Lung (tissue), 16 donors: ENCODE measurements around the gene QPCT. TPM values are rescaled to one million over a fixed set of nuclear protein-coding genes. Genes with fewer than 3 reads are reported as not detected.
"Not testable (repeated sequence)": the region's sequence is repeated elsewhere in the genome, so short reads cannot be mapped to it uniquely, and the experiment has no call there.

ENCODE experiments used
- ATAC-seq: fragments of 200-7000 bp; cut with Tn5 transposase; one replicate; pipeline ENCODE4 v1.9.1; 2020; ENCODE audit warnings: moderate number of reproducible peaks; ENCODE audit not compliant: insufficient read depth, low FRiP score
- DNase-seq, 3 donors: peaks; one replicate each; pipeline ENCODE4 v3.0.0-alpha.2; 2013 to 2017
- H3K27ac ChIP-seq, 2 donors: one replicate each; pipeline ENCODE4 v1.5.1; 2013; ENCODE audit warnings: mild to moderate bottlenecking in 2 of 2, moderate library complexity in 2 of 2, control low read depth in 1 of 2, inconsistent platforms in 1 of 2, low read depth in 1 of 2, low read length in 1 of 2
- H3K27me3 ChIP-seq, 3 donors: one replicate each; pipeline ENCODE4 v1.5.1; 2013; ENCODE audit warnings: low read length in 2 of 3; ENCODE audit not compliant: control insufficient read depth in 3 of 3, insufficient read depth in 3 of 3
- H3K36me3 ChIP-seq, 4 donors: one replicate each; pipeline ENCODE4 v1.5.1; 2013; ENCODE audit warnings: low read length in 4 of 4, mild to moderate bottlenecking in 1 of 4, moderate library complexity in 1 of 4; ENCODE audit not compliant: control insufficient read depth in 4 of 4, insufficient read depth in 4 of 4
- H3K4me1 ChIP-seq, 5 donors: one replicate each; pipeline ENCODE4 v1.5.1; 2013; ENCODE audit warnings: low read length in 5 of 5, mild to moderate bottlenecking in 2 of 5, moderate library complexity in 1 of 5; ENCODE audit not compliant: control insufficient read depth in 5 of 5, insufficient read depth in 5 of 5
- H3K4me3 ChIP-seq: one replicate; pipeline ENCODE4 v1.5.1; 2013; ENCODE audit warnings: mild to moderate bottlenecking, control low read depth, moderate library complexity
- H3K9ac ChIP-seq, 2 donors: one replicate each; pipeline ENCODE4 v1.5.1; 2013; ENCODE audit warnings: low read length in 2 of 2, control low read depth in 1 of 2; ENCODE audit not compliant: insufficient read depth in 1 of 2
- H3K9me3 ChIP-seq, 4 donors: one replicate each; pipeline ENCODE4 v1.5.1; 2013; ENCODE audit warnings: low read length in 3 of 4, mild to moderate bottlenecking in 1 of 4, moderate library complexity in 1 of 4; ENCODE audit not compliant: control insufficient read depth in 4 of 4, insufficient read depth in 3 of 4
- WGBS, 2 donors: extraction: QIAGEN DNeasy Blood & Tissue Kit; methylation state at CpG; one replicate each; pipeline ENCODE4 v1.1.7; 2013; 5-methylcytosine and 5-hydroxymethylcytosine counted together
- long read RNA-seq, 5 donors: transcript quantifications; one replicate each; lab custom pipeline, GENCODE V29; 2026
- polyA plus RNA-seq, 2 donors: library from polyadenylated mRNA; stranded (reverse); fragments of 200-250 nt; gene quantifications; one replicate each; pipeline ENCODE4 v1.2.1, GENCODE V29; 2013
- total RNA-seq, 2 donors: library from RNA; depleted of rRNA in 1 of 2; stranded (reverse); fragments of >200 nt in 1 of 2; gene quantifications; one replicate each; pipeline ENCODE4 v1.2.1, GENCODE V29; 2014 to 2021
- TF ChIP-seq, protein P1 (sequence below): IDR thresholded peaks from 2 replicates; pipeline ENCODE4 v1.5.1; 2012; ENCODE audit warnings: mild to moderate bottlenecking; ENCODE audit errors: control extremely low read depth, extremely low read depth
- donor health status: control.
- donor health status: control.
- donor health status: Bipolar disorder and iron deficiency.
- donor health status: healthy.
- donor health status: DM: yes; HTN: yes; CAD: no.

The QPCT gene
- 1 to 10 TPM; 5.8 to 9.1 TPM for total RNA-seq
- polyA plus RNA-seq: 10 to 100 TPM in 1 of 2 donors, 1 to 10 TPM in 1; 3.0 to 34.1 TPM
- long read RNA-seq, donor 1, partial matches to known transcripts: 0 of 4 reads
- long read RNA-seq, donor 1, other reads (novel, unspliced or antisense): 0 of 4 reads
- long read RNA-seq, donor 2: 0 reads
- long read RNA-seq, donor 3, partial matches to known transcripts: 0 of 4 reads
- long read RNA-seq, donor 3, other reads (novel, unspliced or antisense): 0 of 4 reads
- long read RNA-seq, donor 4: 0 reads
- long read RNA-seq, donor 5, transcript QPCT-201 (7 exons, 1,739 nt): major isoform, 9 of 9 reads
- long read RNA-seq, donor 5, partial matches to known transcripts: 0 of 9 reads
- long read RNA-seq, donor 5, other reads (novel, unspliced or antisense): 0 of 9 reads

DNA sequence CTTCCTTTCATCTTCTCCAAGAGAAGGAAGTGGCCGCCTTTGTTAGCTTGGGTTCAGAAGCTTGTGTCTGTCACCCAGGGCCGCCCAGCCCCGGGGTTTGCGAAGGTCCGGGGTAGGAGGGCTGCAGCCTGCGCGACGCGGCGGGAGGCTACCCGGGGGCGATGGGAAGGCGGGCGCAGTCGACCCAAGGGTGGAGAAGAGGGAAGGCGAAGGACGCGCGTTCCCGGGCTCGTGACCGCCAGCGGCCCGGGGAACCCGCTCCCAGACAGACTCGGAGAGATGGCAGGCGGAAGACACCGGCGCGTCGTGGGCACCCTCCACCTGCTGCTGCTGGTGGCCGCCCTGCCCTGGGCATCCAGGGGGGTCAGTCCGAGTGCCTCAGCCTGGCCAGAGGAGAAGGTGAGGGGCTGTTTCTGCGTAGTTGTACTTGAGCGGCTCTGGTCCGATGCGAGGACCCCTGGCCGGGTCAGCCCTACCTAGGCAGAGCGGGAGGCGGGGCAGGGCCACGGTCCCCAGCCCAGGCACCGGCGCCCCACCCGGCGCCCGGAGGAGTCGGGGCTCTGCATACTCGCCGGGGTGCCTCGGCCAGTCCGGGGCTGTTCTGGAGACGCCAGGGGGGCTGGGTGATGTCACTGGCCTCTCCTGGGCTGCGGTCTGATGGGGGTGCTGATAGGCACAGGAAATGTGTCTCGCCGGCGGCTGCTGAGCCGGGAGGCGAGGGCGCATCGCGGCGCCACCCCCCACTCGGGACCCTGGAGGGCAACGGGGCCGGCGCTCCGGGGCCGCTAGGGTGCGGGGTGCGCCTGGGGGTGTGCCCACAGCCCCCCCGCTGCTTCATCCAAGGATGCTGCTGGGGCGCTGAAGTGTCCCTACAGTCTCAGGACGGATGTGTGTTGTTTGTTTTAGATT lies at the start of gene QPCT:
Gene QPCT, plus strand, starts transcription at position 178 of the 909 bp plus-strand sequence. Its CDS starts 102 bp downstream, at position 280.
- Histone ChIP-seq H3K4me3 (peak within 1 kb of the TSS; percentile 68), H3K4me1 (peaks cover 0 to 20% (median 1%) of the 10 kb centered on the region in 5 donors), H3K9ac (no peak within 1 kb of the TSS), H3K9me3 (no peaks in the 10 kb centered on the region), H3K27ac (peak within 1 kb of the TSS; percentile 32 to 46), H3K27me3 (no peaks in the 10 kb centered on the region), H3K36me3 (no peaks in the 10 kb centered on the region)
- WGBS, 2 donors: 2 to 4% methylated on average over 53 to 73 of the region's 73 CpGs
- TF ChIP-seq, protein P1, sequence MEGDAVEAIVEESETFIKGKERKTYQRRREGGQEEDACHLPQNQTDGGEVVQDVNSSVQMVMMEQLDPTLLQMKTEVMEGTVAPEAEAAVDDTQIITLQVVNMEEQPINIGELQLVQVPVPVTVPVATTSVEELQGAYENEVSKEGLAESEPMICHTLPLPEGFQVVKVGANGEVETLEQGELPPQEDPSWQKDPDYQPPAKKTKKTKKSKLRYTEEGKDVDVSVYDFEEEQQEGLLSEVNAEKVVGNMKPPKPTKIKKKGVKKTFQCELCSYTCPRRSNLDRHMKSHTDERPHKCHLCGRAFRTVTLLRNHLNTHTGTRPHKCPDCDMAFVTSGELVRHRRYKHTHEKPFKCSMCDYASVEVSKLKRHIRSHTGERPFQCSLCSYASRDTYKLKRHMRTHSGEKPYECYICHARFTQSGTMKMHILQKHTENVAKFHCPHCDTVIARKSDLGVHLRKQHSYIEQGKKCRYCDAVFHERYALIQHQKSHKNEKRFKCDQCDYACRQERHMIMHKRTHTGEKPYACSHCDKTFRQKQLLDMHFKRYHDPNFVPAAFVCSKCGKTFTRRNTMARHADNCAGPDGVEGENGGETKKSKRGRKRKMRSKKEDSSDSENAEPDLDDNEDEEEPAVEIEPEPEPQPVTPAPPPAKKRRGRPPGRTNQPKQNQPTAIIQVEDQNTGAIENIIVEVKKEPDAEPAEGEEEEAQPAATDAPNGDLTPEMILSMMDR: no peak
- peak; percentile 48 for ATAC-seq
- DNase-seq: peak; percentile 56 to 68 (median 65)

DNA sequence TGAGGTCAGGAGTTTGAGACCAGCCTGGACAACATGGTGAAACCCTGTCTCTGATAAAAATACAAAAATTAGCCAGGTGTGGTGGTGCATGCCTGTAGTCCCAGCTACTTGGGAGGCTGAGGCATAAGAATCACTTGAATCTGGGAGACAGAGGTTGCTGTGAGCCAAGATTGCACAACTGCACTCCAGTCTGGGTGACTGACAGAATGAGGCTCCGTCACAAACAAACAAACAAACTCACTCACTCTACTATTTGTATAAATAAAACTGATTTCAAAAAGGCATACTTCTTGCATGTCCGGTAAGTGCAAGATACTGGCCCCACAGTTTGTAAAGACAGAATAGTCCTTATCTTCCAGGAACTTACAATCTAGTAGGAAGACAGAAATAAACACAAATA lies 49.6 kb upstream of the QPCT start:
- not testable (repeated sequence) for H3K9ac ChIP-seq, H3K4me1 ChIP-seq, H3K4me3 ChIP-seq, ATAC-seq, H3K27me3 ChIP-seq, DNase-seq, H3K9me3 ChIP-seq, H3K27ac ChIP-seq
- peaks cover 3 to 11% (median 5%) of the 10 kb centered on the region in 4 donors for H3K36me3 ChIP-seq
- WGBS, 2 donors: 85 to 87% methylated on average over 2 of the region's 2 CpGs

GRCh38 chr2:37295469-37296073 lies 48.9 kb upstream of the QPCT start:
- WGBS, 2 donors: 80 to 84% methylated on average over 1 of the region's 1 CpG
- peaks cover 0 to 3% (median 0%) of the 10 kb centered on the region in 5 donors for H3K4me1 ChIP-seq
- no peak overlapping the region for H3K27ac ChIP-seq
- DNase-seq (no peak), ATAC-seq (no peak)
- no peaks in the 10 kb centered on the region for H3K27me3 ChIP-seq
- H3K36me3 ChIP-seq: peaks cover 2 to 11% (median 2%) of the 10 kb centered on the region in 4 donors
- no peaks in the 10 kb centered on the region for H3K9me3 ChIP-seq
- TF ChIP-seq, protein P1: no peak
- no peak overlapping the region for H3K4me3 ChIP-seq
- H3K9ac ChIP-seq: no peak overlapping the region
